Right atrium auricular region (tissue), 2 donors: ENCODE results near the gene NANS. TPM values are rescaled to one million over a fixed set of nuclear protein-coding genes. Genes with fewer than 3 reads are reported as not detected.

Experiments used
- DNase-seq: peaks from one replicate; pipeline ENCODE4 v3.0.0-alpha.2; 2019; ENCODE audit warnings: low spot score
- H3K27ac ChIP-seq, 2 donors: fragments of 200-600 bp; sonication (generic); 1 replicate in 1 of 2; 2 replicates in 1 of 2; pipeline ENCODE4 v1.5.1; 2016 to 2019
- H3K27me3 ChIP-seq, 2 donors: fragments of 200-600 bp; sonication (generic); one replicate each; pipeline versions ENCODE4 v1.5.1 to v1.6.0; 2017 to 2019
- H3K36me3 ChIP-seq: fragments of 200-600 bp; sonication (generic); one replicate; pipeline ENCODE4 v1.5.1; 2016
- H3K4me1 ChIP-seq, 2 donors: fragments of 200-600 bp; sonication (generic); one replicate each; pipeline versions ENCODE4 v1.5.1 to v1.6.0; 2017 to 2019
- H3K4me3 ChIP-seq, 2 donors: fragments of 200-600 bp; sonication (generic); 1 replicate in 1 of 2; 2 replicates in 1 of 2; pipeline ENCODE4 v1.5.1; 2017 to 2019; ENCODE audit warnings: mild to moderate bottlenecking in 1 of 2, moderate library complexity in 1 of 2
- H3K9me3 ChIP-seq, 2 donors: fragments of 200-600 bp; sonication (generic); one replicate each; pipeline ENCODE4 v1.5.1; 2019
- CTCF ChIP-seq, 2 donors: fragments of 200-600 bp; sonication (generic); IDR thresholded peaks; one replicate each; pipeline ENCODE4 v1.5.1; 2019; ENCODE audit warnings: antibody characterized with exemption in 2 of 2
- total RNA-seq, 2 donors: library from RNA; depleted of rRNA; stranded (reverse); fragments of >200 nt; gene quantifications; one replicate each; pipeline ENCODE4 v1.1.0, GENCODE V29; 2016

The NANS gene
- total RNA-seq, 2 donors from 2014 or later, result 27.4 to 35.5 TPM

GRCh38 chr9:98031935-98032334 is 24.6 kb upstream of the NANS start:
- no peak overlapping the region for H3K27ac ChIP-seq
- H3K4me1 ChIP-seq, result peaks cover 0 to 6% of the 10 kb centered on the region in 2 donors
- no peak for DNase-seq
- no peaks in the 10 kb centered on the region for H3K36me3 ChIP-seq
- H3K27me3 ChIP-seq, result no peaks in the 10 kb centered on the region
- no peak for TF ChIP-seq CTCF (IDR thresholded peaks at IDR 0.05)
- no peak overlapping the region for H3K4me3 ChIP-seq
- no peaks in the 10 kb centered on the region for H3K9me3 ChIP-seq

DNA sequence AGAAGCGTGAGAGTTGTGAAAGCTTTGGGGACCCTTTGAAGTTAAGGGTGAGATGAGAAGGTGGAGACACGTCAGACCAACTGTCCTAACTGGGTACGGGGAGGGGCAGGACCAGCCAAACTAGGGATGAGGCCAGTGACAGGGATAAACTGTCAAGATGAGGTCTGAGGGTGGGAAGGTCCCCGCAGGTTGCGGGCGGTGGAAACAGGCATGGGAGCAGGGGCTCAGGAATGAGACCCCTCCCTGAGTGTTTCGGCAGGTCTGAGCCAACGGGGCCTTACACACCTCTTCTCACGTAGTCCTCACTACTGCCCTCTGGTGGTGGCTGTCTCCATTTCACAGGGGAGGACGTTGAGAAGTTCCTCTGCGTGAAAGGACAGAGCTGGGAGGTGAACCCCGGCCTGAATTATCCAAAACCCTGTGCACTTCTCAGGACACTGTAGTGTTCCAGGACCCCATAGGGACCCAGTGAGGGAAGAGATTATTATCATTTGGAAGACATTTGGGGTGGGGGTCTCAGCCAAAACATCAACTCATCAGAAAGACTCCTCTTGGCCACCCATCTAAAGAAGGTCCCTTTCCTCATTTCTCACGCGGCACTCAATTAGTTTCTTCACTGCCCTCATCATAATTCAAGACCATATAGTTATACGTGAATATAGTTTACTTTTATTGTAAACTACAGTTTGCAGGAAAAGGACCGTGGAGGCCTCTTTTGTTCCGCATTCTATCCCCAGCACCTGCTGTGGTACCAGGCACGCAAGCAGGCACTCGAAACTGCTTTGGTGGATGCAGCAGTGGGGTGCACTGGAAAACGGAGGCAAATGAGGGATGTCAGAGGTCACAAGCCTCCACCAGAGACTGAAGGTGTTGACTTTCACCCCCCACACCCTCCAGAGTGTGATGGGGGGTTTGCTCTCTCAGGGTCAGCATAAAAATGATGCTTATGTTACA is 21.7 kb upstream of the NANS start:
- no peaks in the 10 kb centered on the region for H3K36me3 ChIP-seq
- H3K27me3 ChIP-seq, result no peaks in the 10 kb centered on the region
- no peak overlapping the region for H3K27ac ChIP-seq
- H3K9me3 ChIP-seq, result no peaks in the 10 kb centered on the region
- H3K4me1 ChIP-seq, result peaks cover 0 to 18% of the 10 kb centered on the region in 2 donors
- no peak overlapping the region for H3K4me3 ChIP-seq
- peak; percentile 85 for DNase-seq
- TF ChIP-seq CTCF (IDR thresholded peaks at IDR 0.05), result peak; percentile 78 to 86

DNA sequence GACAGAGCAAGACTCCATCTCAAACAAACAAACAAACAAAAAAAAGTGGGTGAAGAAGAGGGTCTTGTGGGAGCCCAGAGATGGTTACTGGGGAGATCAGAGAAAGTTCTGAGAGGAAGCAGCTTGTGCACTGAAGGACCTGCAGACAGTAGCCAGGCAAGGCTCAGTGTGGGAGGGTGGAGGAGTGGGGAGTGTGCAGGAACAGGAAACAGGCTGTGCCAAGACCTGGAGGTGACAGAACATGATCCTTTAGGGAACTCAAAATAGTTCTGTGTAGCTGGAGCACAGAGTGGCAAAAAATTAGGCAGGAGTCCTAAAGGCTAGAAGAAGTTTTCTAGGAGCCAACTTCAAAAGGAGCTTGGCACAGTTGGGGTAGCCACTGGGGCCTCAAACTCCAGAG is 19.2 kb upstream of the NANS start:
- no peak for TF ChIP-seq CTCF (IDR thresholded peaks at IDR 0.05)
- no peaks in the 10 kb centered on the region for H3K9me3 ChIP-seq
- no peak for DNase-seq
- H3K36me3 ChIP-seq, result no peaks in the 10 kb centered on the region
- H3K27ac ChIP-seq, result peak overlapping the region; percentile 23 to 67
- peaks cover 0 to 18% of the 10 kb centered on the region in 2 donors for H3K4me1 ChIP-seq
- no peaks in the 10 kb centered on the region for H3K27me3 ChIP-seq
- H3K4me3 ChIP-seq, result no peak overlapping the region

GRCh38 chr9:98038958-98039357 is 17.6 kb upstream of the NANS start:
- Histone ChIP-seq H3K4me1 (peaks cover 0 to 18% of the 10 kb centered on the region in 2 donors), H3K27me3 (no peaks in the 10 kb centered on the region), H3K9me3 (no peaks in the 10 kb centered on the region), H3K4me3 (no peak overlapping the region), H3K27ac (no peak overlapping the region), H3K36me3 (no peaks in the 10 kb centered on the region)
- no peak for TF ChIP-seq CTCF (IDR thresholded peaks at IDR 0.05)
- no peak for DNase-seq

GRCh38 chr9:98039607-98040017 is 16.9 kb upstream of the NANS start:
- Histone ChIP-seq H3K27me3 (no peaks in the 10 kb centered on the region), H3K4me3 (no peak overlapping the region), H3K27ac (no peak overlapping the region), H3K36me3 (no peaks in the 10 kb centered on the region), H3K9me3 (no peaks in the 10 kb centered on the region), H3K4me1 (peaks cover 0 to 17% of the 10 kb centered on the region in 2 donors)
- no peak for DNase-seq
- TF ChIP-seq CTCF (IDR thresholded peaks at IDR 0.05), result no peak
